Esophagus squamous epithelium (tissue), 4 donors: ENCODE data around the gene ZBED6.

Experiments used
- CTCF ChIP-seq, 6 experiments: fragments of 450-650 bp in 4 of 6; fragments of 200-600 bp in 2 of 6; sonication (generic) in 2 of 6; IDR thresholded peaks; one replicate each; pipeline ENCODE4 v1.5.1; 2016 to 2019; ENCODE audit warnings: antibody characterized with exemption in 6 of 6, mild to moderate bottlenecking in 4 of 6, moderate library complexity in 4 of 6
- POLR2A ChIP-seq, 4 donors: fragments of 450-650 bp; IDR thresholded peaks; one replicate each; pipeline ENCODE4 v1.6.1; 2017; ENCODE audit warnings: antibody characterized with exemption in 4 of 4, mild to moderate bottlenecking in 4 of 4, moderate library complexity in 3 of 4

GRCh38 chr1:203835476-203835875 lies 40.1 kb downstream of the ZBED6 start:
- TF ChIP-seq CTCF (IDR thresholded peaks at IDR 0.05) = no peak
- no peak for TF ChIP-seq POLR2A (IDR thresholded peaks at IDR 0.05)
